ENCODE results near the gene WSB1. TPM values are rescaled to one million over a fixed set of nuclear protein-coding genes. Genes with fewer than 3 reads are reported as not detected.

WSB1 gene
- total and polyA plus RNA-seq, 2 of the 8 experiments (the other 6 are each of a cell fraction or from before 2014, with no cell fraction given): 113 to 140 TPM

DNA sequence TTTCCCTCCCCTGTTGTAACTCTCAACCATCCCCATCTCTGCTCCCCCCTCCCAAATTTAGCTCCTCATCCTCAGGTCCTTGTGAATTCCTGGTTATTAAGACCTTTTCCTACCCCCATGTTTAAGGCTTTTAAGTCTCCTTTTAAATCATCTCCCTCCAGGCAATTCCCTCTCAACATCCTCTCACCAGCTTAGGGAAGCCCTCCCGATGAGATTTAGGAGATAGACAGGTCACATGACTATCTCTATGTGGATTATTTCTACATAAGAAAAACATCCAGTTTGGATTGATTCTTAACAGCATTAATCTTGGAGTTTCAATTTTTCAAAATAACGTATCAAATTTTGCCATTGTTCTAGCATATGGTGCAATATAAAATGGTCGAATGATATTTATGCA is 12.5 kb upstream of the WSB1 start (continued):
- TF ChIP-seq, protein P1, sequence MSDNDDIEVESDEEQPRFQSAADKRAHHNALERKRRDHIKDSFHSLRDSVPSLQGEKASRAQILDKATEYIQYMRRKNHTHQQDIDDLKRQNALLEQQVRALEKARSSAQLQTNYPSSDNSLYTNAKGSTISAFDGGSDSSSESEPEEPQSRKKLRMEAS (IDR thresholded peaks at IDR 0.05): no peak
- TF ChIP-seq BRCA1 (IDR thresholded peaks at IDR 0.05; ENCODE audit: low read depth, low read length): no peak

Data from H1 (cell line).